ENCODE results near the gene FGF6.

The FGF6 gene, protein sequence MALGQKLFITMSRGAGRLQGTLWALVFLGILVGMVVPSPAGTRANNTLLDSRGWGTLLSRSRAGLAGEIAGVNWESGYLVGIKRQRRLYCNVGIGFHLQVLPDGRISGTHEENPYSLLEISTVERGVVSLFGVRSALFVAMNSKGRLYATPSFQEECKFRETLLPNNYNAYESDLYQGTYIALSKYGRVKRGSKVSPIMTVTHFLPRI

DNA sequence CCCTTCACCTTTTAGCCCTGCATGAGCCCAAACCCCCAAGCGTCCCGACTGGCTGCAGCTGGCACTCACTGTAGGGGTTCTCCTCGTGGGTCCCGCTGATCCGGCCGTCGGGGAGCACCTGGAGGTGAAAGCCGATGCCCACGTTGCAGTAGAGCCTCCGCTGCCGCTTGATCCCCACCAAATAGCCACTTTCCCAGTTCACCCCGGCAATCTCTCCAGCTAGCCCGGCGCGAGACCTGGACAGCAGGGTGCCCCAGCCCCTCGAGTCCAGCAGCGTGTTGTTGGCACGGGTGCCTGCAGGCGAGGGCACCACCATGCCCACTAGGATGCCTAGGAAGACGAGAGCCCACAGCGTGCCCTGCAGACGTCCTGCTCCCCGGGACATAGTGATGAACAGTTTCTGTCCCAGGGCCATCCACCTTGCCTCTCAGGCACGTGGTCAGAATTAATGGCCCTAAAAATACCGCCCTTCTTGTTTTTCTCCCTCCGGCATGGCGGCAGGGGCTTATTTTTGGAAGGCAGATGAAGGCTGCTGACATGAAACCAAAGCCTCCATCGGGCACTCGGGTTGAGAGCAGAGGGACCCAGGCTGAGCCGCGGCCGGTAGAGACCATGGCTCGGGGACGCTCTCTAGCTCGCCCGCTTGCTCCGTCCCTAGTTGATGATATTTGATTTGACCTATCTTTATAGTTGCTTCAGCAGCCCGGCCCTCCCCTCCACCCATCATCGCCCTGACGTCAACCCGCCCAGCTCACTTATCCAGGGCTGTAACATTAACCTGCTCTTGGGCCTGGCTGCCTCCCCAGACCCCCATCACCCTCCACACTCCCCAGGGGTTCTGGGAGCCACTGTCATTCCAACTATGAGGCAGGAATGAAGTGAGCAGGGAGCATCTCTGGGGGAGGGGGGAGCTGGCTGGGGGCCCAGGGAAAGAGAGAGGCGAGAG is at the start of gene FGF6:
TSS of gene FGF6 (minus strand) at position 660 of the 946 bp plus-strand sequence. CDS start at position 415, 245 bp downstream.
- H3K9me3 Mint-ChIP-seq, result no peaks in the 10 kb centered on the region
- no peak within 1 kb of the TSS for H3K27ac Mint-ChIP-seq (ENCODE audit: low read depth)
- no peak for DNase-seq (ENCODE audit: low spot score in 2 of 2)
- H3K27me3 Mint-ChIP-seq, result peaks cover 72% of the 10 kb centered on the region
- no peak within 1 kb of the TSS for H3K4me3 Mint-ChIP-seq
- no peaks in the 10 kb centered on the region for H3K4me1 Mint-ChIP-seq
- ATAC-seq (replicated peaks; ENCODE audit: extremely low read depth, poor library complexity, severe bottlenecking), result no peak
- H3K36me3 Mint-ChIP-seq (ENCODE audit: insufficient read depth), result no peaks in the 10 kb centered on the region

DNA sequence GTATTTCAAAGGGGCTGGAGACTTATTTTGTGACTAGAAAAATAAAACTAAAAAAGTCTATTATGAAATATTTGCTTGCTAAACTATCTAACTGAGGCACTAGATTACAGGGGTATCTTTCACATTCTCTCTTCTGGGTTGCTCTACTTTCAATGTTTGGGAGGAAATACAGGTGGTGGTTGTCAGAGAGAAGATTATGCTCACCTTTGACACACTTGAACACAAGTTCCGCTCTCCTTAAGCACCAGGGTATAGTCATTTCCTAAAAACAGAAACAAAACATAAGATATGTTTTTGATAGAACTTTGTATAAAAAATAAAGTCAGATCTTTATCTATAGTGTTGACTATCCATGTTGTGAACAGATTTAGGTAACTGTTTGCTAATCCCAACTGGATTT is 45.4 kb upstream of the FGF6 start:
- DNase-seq (ENCODE audit: low spot score in 2 of 2) (no peak), ATAC-seq (replicated peaks; ENCODE audit: extremely low read depth, poor library complexity, severe bottlenecking) (no peak)
- no peak overlapping the region for H3K4me3 Mint-ChIP-seq
- no peaks in the 10 kb centered on the region for H3K4me1 Mint-ChIP-seq
- peaks cover 13% of the 10 kb centered on the region for H3K36me3 Mint-ChIP-seq (ENCODE audit: insufficient read depth)
- no peaks in the 10 kb centered on the region for H3K9me3 Mint-ChIP-seq
- no peak overlapping the region for H3K27ac Mint-ChIP-seq (ENCODE audit: low read depth)
- H3K27me3 Mint-ChIP-seq, result no peaks in the 10 kb centered on the region

DNA sequence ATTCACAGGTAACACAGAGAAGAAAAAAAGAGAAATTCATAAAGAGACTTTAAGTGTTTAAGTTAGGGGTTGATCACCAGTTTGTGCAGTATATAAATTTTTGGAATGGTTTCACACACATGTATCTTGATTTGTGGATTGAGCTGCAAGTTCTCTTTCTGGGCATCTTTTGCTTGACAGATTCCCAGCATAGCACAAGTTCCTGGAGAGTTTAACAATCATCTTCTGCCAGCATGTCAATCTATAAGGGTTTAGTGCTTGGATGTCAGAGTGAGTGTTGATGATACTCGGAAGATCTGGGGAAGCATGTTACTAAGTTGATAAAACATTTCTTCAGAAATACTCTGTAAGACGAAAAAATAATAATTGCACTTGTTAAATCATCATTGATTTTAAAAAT is 43.9 kb upstream of the FGF6 start:
- H3K4me3 Mint-ChIP-seq, result no peak overlapping the region
- H3K4me1 Mint-ChIP-seq, result no peaks in the 10 kb centered on the region
- H3K36me3 Mint-ChIP-seq (ENCODE audit: insufficient read depth), result peaks cover 13% of the 10 kb centered on the region
- ATAC-seq (replicated peaks; ENCODE audit: extremely low read depth, poor library complexity, severe bottlenecking) (no peak), DNase-seq (ENCODE audit: low spot score in 2 of 2) (no peak)
- no peaks in the 10 kb centered on the region for H3K9me3 Mint-ChIP-seq
- H3K27me3 Mint-ChIP-seq, result no peaks in the 10 kb centered on the region
- no peak overlapping the region for H3K27ac Mint-ChIP-seq (ENCODE audit: low read depth)

DNA sequence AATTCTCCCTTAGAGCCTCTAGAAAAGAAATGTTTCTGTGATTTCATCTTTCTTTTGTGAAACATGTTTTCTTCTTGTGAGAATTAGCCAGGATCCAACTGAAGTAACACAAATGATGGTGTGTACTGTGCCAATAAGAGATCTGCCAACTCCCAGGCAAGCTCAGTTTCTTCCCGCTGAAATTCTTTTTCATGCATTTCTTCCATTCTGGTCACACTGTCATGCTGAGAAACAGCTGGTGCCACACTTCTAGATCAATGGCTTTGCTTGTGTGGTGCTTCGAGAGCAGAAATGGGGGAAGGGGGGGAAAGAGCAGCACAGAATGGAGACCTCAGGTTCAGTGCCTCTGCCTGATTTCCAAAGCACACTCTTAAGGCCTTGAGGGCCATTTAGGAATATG is 41.4 kb upstream of the FGF6 start:
- Mint-ChIP-seq H3K4me3 (no peak overlapping the region), H3K4me1 (no peaks in the 10 kb centered on the region), H3K9me3 (no peaks in the 10 kb centered on the region), H3K27me3 (no peaks in the 10 kb centered on the region), H3K36me3 (ENCODE audit: insufficient read depth) (peaks cover 11% of the 10 kb centered on the region), H3K27ac (ENCODE audit: low read depth) (peak overlapping the region; percentile 13)
- DNase-seq (ENCODE audit: low spot score in 2 of 2) (no peak), ATAC-seq (replicated peaks; ENCODE audit: extremely low read depth, poor library complexity, severe bottlenecking) (no peak)

DNA sequence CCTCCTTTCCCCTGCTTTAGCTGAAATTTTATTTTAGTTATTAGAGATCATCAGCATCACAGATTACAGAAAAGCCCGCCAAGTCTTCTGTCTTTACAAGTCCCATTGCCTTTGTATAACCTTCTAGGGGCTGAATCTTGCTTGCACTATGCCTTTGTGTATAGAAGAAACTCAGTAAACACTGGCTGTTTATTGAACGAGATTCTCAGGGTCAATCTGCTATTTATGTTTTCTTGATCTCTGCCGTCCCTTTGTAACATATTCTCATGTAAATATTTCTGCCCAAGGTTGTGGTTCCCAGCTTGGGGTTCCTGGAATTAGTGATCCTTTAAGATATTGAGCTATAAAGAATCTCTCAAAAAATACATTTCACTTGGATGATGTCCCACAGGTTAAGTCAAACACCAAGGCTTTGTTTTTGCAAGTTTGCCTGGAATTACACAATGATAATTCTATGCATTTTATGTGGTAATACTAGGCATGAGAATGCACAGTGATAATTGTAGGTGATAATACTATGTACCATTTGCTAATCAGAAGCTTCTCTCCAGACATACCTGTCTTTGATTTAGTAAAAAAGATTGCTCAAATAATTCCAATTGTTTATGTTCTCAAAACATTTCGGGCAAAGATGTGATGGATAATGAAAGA is 40.6 kb upstream of the FGF6 start:
- no peaks in the 10 kb centered on the region for H3K4me1 Mint-ChIP-seq
- peaks cover 11% of the 10 kb centered on the region for H3K36me3 Mint-ChIP-seq (ENCODE audit: insufficient read depth)
- no peak for ATAC-seq (replicated peaks; ENCODE audit: extremely low read depth, poor library complexity, severe bottlenecking)
- DNase-seq (ENCODE audit: low spot score in 2 of 2), result no peak
- H3K27me3 Mint-ChIP-seq, result no peaks in the 10 kb centered on the region
- no peak overlapping the region for H3K4me3 Mint-ChIP-seq
- no peaks in the 10 kb centered on the region for H3K9me3 Mint-ChIP-seq
- H3K27ac Mint-ChIP-seq (ENCODE audit: low read depth), result no peak overlapping the region

DNA sequence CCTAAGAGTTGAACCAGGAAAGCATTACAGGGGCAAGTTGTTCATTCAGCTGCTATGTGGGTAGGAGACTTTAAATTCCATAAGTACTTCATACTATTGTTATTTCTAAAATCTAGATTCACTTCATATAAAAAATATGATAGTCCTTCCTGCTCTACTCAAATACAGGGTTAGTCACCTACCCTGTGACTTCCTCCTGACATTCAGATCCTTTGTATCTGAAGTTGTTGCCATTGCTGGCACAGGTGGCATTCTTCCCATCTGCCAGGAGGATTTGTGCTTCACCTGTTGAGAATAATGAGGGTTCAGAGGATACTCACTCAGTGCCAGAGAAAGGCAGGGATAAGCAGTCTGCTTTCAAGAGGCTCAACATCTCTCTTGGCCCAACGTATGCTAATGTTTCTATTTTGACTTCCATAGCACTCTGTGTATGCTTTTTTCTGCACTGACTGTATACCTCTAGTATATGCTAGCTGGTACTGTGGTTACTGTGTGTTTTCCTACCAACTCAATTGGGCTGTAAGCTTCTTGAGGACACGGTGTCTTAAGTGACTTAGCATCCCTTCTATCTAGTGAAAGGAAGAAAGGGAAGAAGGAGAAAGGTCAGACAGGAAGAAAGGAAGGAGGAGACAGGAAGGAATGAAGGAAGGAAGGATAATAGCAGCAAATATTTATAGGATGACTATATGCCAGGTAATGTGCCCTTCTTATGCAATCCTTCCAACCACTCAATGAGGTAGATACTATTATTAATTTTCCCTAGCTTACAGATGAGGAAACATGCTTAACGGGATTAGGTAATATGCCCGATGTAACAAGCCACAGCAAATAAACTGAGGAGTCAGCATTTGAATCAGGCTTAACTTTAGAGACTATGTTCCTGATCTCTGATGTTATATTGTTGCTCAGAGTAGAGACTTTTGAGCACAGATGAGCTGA is 38.5 kb upstream of the FGF6 start:
- H3K36me3 Mint-ChIP-seq (ENCODE audit: insufficient read depth), result peaks cover 4% of the 10 kb centered on the region
- no peak overlapping the region for H3K4me3 Mint-ChIP-seq
- peaks cover 11% of the 10 kb centered on the region for H3K27me3 Mint-ChIP-seq
- no peak overlapping the region for H3K27ac Mint-ChIP-seq (ENCODE audit: low read depth)
- DNase-seq (ENCODE audit: low spot score in 2 of 2), result no peak
- H3K9me3 Mint-ChIP-seq, result peaks cover 5% of the 10 kb centered on the region
- no peak for ATAC-seq (replicated peaks; ENCODE audit: extremely low read depth, poor library complexity, severe bottlenecking)
- no peaks in the 10 kb centered on the region for H3K4me1 Mint-ChIP-seq

DNA sequence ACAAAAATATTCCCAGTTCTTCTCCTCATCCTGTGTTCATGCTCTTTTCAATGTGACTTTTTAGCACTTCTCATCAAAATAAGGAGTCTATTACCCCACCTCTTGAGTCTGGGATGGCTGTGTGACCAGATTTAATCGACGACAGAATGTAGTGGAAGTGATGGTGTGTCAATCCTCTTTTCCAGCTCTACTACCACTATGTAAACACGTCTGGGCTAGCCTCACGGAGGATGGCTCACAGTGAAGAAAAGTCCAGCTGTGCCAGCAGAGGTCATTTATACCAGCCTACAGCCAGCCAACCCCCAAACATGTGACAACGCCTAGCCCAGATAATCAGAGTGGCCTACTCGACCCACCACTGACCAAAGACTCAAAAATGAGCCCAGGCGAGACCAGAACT is 37.3 kb upstream of the FGF6 start:
- DNase-seq (ENCODE audit: low spot score in 2 of 2) (no peak), ATAC-seq (replicated peaks; ENCODE audit: extremely low read depth, poor library complexity, severe bottlenecking) (no peak)
- Mint-ChIP-seq H3K27ac (ENCODE audit: low read depth) (no peak overlapping the region), H3K4me1 (no peaks in the 10 kb centered on the region), H3K27me3 (peaks cover 11% of the 10 kb centered on the region), H3K36me3 (ENCODE audit: insufficient read depth) (no peaks in the 10 kb centered on the region), H3K4me3 (no peak overlapping the region), H3K9me3 (peaks cover 5% of the 10 kb centered on the region)

DNA sequence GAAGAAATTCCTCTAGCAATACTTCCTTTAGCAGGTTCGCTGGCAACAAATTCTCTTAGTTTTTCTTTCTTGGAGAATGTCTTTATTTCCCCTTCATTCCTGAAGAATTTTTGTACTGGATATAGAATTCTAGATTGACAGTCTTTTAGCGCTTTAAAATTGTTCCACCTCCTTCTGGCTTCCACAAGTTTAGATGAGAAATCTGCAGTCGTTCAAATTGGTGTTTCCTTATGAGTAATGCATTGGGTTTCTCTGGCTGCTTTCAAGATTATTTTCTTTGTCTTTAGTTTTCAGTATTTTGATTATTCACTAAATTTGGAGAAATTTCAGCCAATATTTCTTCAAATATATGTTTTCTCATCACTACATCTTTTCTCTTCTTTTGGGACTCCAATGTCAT is 33.3 kb upstream of the FGF6 start:
- ATAC-seq (replicated peaks; ENCODE audit: extremely low read depth, poor library complexity, severe bottlenecking), result no peak

DNA sequence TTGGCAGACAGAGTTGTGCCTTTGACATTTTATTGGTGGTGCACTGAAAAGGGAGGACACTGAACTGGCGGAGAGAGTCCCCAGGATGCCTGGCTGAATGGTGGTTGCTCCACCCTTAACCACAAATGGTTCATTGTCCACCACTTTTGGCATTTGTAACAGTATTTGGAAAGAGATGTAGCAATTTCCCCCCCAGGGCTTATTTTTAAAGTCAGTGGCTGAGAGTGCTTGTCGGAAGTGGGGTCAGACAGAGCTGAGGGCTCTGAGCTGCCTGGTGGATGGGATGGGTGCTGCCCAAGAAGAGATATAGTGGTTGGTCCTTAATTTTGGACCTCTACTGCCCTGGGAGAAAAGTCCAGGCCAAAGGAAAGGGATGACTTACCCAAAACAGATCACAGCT is 31.5 kb upstream of the FGF6 start:
- H3K4me1 Mint-ChIP-seq, result no peaks in the 10 kb centered on the region
- no peaks in the 10 kb centered on the region for H3K36me3 Mint-ChIP-seq (ENCODE audit: insufficient read depth)
- peaks cover 5% of the 10 kb centered on the region for H3K9me3 Mint-ChIP-seq
- H3K4me3 Mint-ChIP-seq, result no peak overlapping the region
- ATAC-seq (replicated peaks; ENCODE audit: extremely low read depth, poor library complexity, severe bottlenecking) (no peak), DNase-seq (ENCODE audit: low spot score in 2 of 2) (no peak)
- H3K27me3 Mint-ChIP-seq, result peaks cover 59% of the 10 kb centered on the region
- no peak overlapping the region for H3K27ac Mint-ChIP-seq (ENCODE audit: low read depth)

More for the DNA sequence above, 33.3 kb upstream of the FGF6 start:
- no peak for DNase-seq (ENCODE audit: low spot score in 2 of 2)
- Mint-ChIP-seq H3K9me3 (peaks cover 5% of the 10 kb centered on the region), H3K4me3 (no peak overlapping the region), H3K27ac (ENCODE audit: low read depth) (no peak overlapping the region), H3K36me3 (ENCODE audit: insufficient read depth) (no peaks in the 10 kb centered on the region), H3K27me3 (peaks cover 44% of the 10 kb centered on the region), H3K4me1 (no peaks in the 10 kb centered on the region)

DNA sequence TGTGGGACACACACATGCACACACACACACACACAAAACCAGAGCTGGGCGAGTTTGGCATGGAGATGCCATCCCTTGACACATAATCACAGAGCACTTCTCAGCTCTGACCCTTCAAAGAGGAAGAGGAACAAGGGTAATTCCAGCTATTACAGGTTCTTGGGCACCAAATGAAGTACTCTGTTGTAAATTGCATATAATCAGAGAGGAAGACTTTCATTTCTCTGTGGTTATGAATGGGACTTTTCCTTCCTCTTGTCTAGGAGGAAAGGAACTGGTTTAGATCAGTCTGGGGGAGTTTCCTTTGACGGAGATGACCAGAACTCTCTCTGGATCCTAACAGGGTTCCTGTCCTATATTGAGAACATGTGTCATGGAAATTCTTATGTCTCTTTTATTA is 26.4 kb upstream of the FGF6 start:
- Mint-ChIP-seq H3K9me3 (no peaks in the 10 kb centered on the region), H3K27me3 (peaks cover 42% of the 10 kb centered on the region), H3K36me3 (ENCODE audit: insufficient read depth) (no peaks in the 10 kb centered on the region), H3K4me3 (no peak overlapping the region), H3K4me1 (no peaks in the 10 kb centered on the region), H3K27ac (ENCODE audit: low read depth) (no peak overlapping the region)
- ATAC-seq (replicated peaks; ENCODE audit: extremely low read depth, poor library complexity, severe bottlenecking), result no peak
- DNase-seq (ENCODE audit: low spot score in 2 of 2), result no peak

DNA sequence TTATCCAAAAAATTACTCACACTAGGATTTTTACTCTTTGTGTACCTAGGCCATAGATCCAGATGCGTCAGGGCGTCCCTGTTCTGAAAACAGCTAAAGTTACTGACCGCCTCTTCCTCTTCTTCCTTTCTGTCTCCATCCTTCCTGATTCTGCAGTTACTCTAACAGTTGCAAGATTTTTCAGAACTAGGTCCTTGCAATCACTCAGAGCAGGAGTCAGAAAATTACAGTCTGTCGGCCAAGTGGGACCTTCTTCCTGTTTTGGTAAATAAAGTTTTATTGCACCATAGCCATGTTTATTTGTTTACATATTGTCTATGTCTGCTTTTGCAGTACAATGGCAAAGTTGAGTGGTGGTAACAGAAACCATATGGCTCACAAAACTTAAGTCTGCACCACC is 25.6 kb upstream of the FGF6 start:
- no peak for DNase-seq (ENCODE audit: low spot score in 2 of 2)
- H3K36me3 Mint-ChIP-seq (ENCODE audit: insufficient read depth), result no peaks in the 10 kb centered on the region
- no peak overlapping the region for H3K27ac Mint-ChIP-seq (ENCODE audit: low read depth)
- peaks cover 37% of the 10 kb centered on the region for H3K27me3 Mint-ChIP-seq
- no peak overlapping the region for H3K4me3 Mint-ChIP-seq
- no peaks in the 10 kb centered on the region for H3K4me1 Mint-ChIP-seq
- no peaks in the 10 kb centered on the region for H3K9me3 Mint-ChIP-seq
- no peak for ATAC-seq (replicated peaks; ENCODE audit: extremely low read depth, poor library complexity, severe bottlenecking)

DNA sequence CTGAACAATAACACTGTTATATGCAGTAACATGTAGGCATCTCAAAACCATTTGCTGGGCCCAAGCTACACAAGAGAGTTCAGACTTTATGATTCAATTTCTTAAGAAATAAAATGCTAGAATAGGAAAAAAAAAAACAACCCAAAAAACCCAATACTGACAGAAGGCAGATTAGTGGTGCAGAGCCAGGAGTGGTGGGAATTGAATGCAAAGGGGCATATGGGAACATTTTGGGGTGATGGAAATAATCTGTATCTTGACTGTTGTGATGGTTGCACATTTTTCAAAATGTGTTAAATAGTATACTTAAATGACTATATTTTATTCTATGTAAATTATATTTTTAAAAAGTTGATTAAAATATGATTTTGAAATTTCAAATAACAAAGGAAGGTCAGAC is 23.4 kb upstream of the FGF6 start:
- DNase-seq (ENCODE audit: low spot score in 2 of 2) (no peak), ATAC-seq (replicated peaks; ENCODE audit: extremely low read depth, poor library complexity, severe bottlenecking) (no peak)
- H3K9me3 Mint-ChIP-seq, result no peaks in the 10 kb centered on the region
- H3K27me3 Mint-ChIP-seq, result peaks cover 16% of the 10 kb centered on the region
- H3K4me1 Mint-ChIP-seq, result no peaks in the 10 kb centered on the region
- no peak overlapping the region for H3K4me3 Mint-ChIP-seq
- H3K36me3 Mint-ChIP-seq (ENCODE audit: insufficient read depth), result no peaks in the 10 kb centered on the region
- no peak overlapping the region for H3K27ac Mint-ChIP-seq (ENCODE audit: low read depth)

All from central memory CD8-positive, alpha-beta T cell (primary cell).